ENCODE measurements around the gene GABRG3. TPM values are rescaled to one million over a fixed set of nuclear protein-coding genes. Genes with fewer than 3 reads are reported as not detected.

GABRG3 gene
- total RNA-seq, 1 donor from 2014 or later = under 0.01 TPM

DNA sequence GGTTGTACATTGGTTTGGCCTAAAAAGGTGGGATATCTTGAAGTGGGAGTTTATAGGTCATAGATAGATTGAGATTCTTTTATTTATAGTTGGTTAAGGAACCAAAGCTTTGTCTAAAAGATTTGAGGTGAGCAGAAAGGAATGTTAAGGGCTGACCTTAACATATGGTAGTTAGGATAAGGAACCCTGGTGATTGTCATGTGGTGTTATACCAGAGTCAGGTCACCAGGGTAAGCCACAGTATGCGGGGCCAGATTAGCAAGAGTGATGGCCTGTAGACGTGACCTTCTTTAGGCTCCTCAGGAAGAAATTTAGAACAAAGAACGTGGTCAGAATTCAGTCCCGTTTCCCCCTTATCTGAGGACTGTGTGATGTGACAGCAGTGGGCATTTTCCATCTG lies 249.2 kb downstream of the GABRG3 start:
- H3K36me3 ChIP-seq (ENCODE audit: control insufficient read depth in 3 of 3, insufficient read depth in 3 of 3, low read length in 3 of 3) = no peaks in the 10 kb centered on the region
- no peak overlapping the region for H3K27ac ChIP-seq (ENCODE audit: low read depth, low read length)
- no peaks in the 10 kb centered on the region for H3K27me3 ChIP-seq (ENCODE audit: control insufficient read depth in 3 of 3, insufficient read depth in 3 of 3, low read length in 3 of 3)
- H3K4me3 ChIP-seq (ENCODE audit: low read length in 3 of 3) = no peak overlapping the region
- no peak overlapping the region for H3K9ac ChIP-seq (ENCODE audit: low read depth in 1 of 3, low read length in 3 of 3)
- H3K9me3 ChIP-seq (ENCODE audit: control insufficient read depth in 3 of 3, low read length in 3 of 3) = no peaks in the 10 kb centered on the region
- H3K4me1 ChIP-seq (ENCODE audit: control insufficient read depth in 3 of 3, insufficient read depth in 3 of 3, low read length in 3 of 3) = no peaks in the 10 kb centered on the region

DNA sequence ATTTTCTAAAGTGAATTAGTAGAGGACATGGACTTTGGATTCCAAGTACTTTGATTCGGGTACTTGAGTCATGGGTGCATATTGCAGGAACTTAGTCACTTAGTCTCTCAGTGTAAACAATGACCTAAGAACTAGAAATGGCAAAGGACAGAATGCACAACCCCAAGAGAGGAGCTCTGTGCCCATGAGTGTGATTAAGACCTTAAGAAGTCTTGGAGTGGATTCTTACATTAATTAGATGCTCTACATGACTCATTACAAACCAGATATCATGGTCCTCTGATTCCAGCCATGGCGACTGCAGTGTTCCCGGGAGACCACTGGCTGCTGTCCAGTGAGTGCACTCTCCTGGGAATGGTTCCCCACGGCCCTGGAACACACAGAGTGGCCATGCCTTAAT lies 251.5 kb downstream of the GABRG3 start:
- Histone ChIP-seq H3K36me3 (ENCODE audit: control insufficient read depth in 3 of 3, insufficient read depth in 3 of 3, low read length in 3 of 3) (no peaks in the 10 kb centered on the region), H3K4me1 (ENCODE audit: control insufficient read depth in 3 of 3, insufficient read depth in 3 of 3, low read length in 3 of 3) (no peaks in the 10 kb centered on the region)

DNA sequence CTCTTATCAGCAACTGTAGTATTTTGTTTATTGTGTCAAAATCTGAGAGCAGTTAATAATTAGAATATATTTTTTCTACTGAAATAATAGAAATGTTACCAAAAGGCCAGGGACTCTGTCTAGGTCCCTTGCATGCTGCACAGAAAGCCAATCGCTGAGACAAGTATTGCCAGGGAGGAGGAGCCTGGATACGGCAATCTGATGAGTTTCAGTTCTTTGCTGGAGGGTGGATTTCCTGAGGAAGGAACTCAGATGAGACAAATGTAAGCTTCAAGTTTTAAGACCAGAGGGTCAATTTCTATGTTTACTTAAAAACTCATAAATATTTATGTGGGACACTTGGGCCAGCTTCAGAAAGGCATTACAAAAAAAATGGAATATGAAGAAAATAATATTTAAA lies 252.2 kb downstream of the GABRG3 start:
- Histone ChIP-seq H3K4me1 (ENCODE audit: control insufficient read depth in 3 of 3, insufficient read depth in 3 of 3, low read length in 3 of 3) (no peaks in the 10 kb centered on the region), H3K9me3 (ENCODE audit: control insufficient read depth in 3 of 3, low read length in 3 of 3) (peaks cover 0 to 2% (median 2%) of the 10 kb centered on the region in 3 donors), H3K27ac (ENCODE audit: low read depth, low read length) (no peak overlapping the region), H3K4me3 (ENCODE audit: low read length in 3 of 3) (no peak overlapping the region), H3K36me3 (ENCODE audit: control insufficient read depth in 3 of 3, insufficient read depth in 3 of 3, low read length in 3 of 3) (no peaks in the 10 kb centered on the region), H3K9ac (ENCODE audit: low read depth in 1 of 3, low read length in 3 of 3) (no peak overlapping the region), H3K27me3 (ENCODE audit: control insufficient read depth in 3 of 3, insufficient read depth in 3 of 3, low read length in 3 of 3) (no peaks in the 10 kb centered on the region)

More for the DNA sequence above, 251.5 kb downstream of the GABRG3 start:
- no peak overlapping the region for H3K27ac ChIP-seq (ENCODE audit: low read depth, low read length)
- H3K9me3 ChIP-seq (ENCODE audit: control insufficient read depth in 3 of 3, low read length in 3 of 3) = peaks cover 0 to 2% (median 0%) of the 10 kb centered on the region in 3 donors
- no peak overlapping the region for H3K4me3 ChIP-seq (ENCODE audit: low read length in 3 of 3)
- H3K9ac ChIP-seq (ENCODE audit: low read depth in 1 of 3, low read length in 3 of 3) = no peak overlapping the region
- no peaks in the 10 kb centered on the region for H3K27me3 ChIP-seq (ENCODE audit: control insufficient read depth in 3 of 3, insufficient read depth in 3 of 3, low read length in 3 of 3)

DNA sequence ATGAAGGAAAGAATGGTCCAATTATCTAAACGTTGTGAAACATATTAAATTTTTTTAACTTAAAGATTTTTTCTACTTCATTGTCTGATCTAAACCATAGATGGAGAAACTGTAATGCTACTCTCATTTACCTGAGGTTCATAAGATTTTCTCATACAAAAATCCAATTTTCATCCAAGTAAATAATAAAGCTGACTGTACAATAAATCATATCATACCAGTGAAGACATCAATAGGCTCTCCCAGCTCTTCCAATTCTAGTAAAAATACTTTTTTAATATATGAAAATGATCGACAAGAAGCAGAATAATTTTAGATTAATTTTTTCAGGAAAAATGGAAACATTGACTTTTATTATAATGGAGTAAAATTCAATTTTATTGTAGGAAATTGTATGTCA lies 260.8 kb downstream of the GABRG3 start:
- no peak overlapping the region for H3K27ac ChIP-seq (ENCODE audit: low read depth, low read length)
- H3K36me3 ChIP-seq (ENCODE audit: control insufficient read depth in 3 of 3, insufficient read depth in 3 of 3, low read length in 3 of 3) = no peaks in the 10 kb centered on the region
- peaks cover 0 to 2% (median 0%) of the 10 kb centered on the region in 3 donors for H3K9me3 ChIP-seq (ENCODE audit: control insufficient read depth in 3 of 3, low read length in 3 of 3)
- H3K4me1 ChIP-seq (ENCODE audit: control insufficient read depth in 3 of 3, insufficient read depth in 3 of 3, low read length in 3 of 3) = no peaks in the 10 kb centered on the region
- H3K9ac ChIP-seq (ENCODE audit: low read depth in 1 of 3, low read length in 3 of 3) = no peak overlapping the region
- H3K27me3 ChIP-seq (ENCODE audit: control insufficient read depth in 3 of 3, insufficient read depth in 3 of 3, low read length in 3 of 3) = no peaks in the 10 kb centered on the region
- H3K4me3 ChIP-seq (ENCODE audit: low read length in 3 of 3) = no peak overlapping the region

DNA sequence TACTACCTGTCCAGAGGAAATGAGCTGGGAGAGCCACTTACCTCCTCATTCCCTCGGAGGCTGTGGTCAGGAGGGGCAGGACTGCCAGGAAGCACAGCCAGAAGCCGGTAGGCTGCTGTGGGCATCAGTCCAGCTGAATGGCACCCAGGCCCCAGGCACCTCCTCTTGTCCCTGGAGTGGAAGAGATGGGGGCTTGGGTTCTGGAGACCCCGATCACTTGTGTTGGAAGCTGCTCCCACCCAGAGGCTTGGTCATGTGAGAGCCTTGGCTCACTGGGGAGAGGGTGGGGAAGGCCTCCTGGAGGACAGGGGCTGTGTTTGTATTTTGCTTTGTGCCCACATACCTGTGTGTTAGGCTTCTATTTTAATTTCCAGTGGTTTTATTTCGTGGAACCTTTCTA lies 261.9 kb downstream of the GABRG3 start:
- H3K27me3 ChIP-seq (ENCODE audit: control insufficient read depth in 3 of 3, insufficient read depth in 3 of 3, low read length in 3 of 3) = no peaks in the 10 kb centered on the region
- no peak overlapping the region for H3K4me3 ChIP-seq (ENCODE audit: low read length in 3 of 3)
- no peaks in the 10 kb centered on the region for H3K4me1 ChIP-seq (ENCODE audit: control insufficient read depth in 3 of 3, insufficient read depth in 3 of 3, low read length in 3 of 3)
- H3K9me3 ChIP-seq (ENCODE audit: control insufficient read depth in 3 of 3, low read length in 3 of 3) = no peaks in the 10 kb centered on the region
- H3K9ac ChIP-seq (ENCODE audit: low read depth in 1 of 3, low read length in 3 of 3) = no peak overlapping the region
- H3K27ac ChIP-seq (ENCODE audit: low read depth, low read length) = no peak overlapping the region
- no peaks in the 10 kb centered on the region for H3K36me3 ChIP-seq (ENCODE audit: control insufficient read depth in 3 of 3, insufficient read depth in 3 of 3, low read length in 3 of 3)

DNA sequence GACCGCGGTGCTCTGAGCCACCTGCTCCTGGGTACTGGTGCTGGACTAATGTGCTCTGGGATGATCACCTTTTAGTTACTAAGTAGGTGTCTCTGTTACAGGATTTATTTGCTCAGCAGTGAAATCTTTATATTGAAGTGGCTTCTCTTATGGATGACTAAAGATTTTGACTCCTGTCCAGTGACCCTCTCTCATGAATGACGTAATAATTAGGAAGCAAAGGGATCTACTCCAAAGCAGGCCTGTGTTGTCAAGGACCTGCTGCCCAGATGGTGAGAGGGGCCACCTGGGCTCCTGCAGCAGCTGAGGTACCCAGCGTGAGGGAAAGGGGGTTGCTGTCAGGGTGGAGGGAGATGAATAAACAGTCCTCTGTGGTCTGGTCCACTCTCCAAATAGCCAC lies 263.6 kb downstream of the GABRG3 start:
- Histone ChIP-seq H3K27ac (ENCODE audit: low read depth, low read length) (no peak overlapping the region), H3K9me3 (ENCODE audit: control insufficient read depth in 3 of 3, low read length in 3 of 3) (no peaks in the 10 kb centered on the region), H3K36me3 (ENCODE audit: control insufficient read depth in 3 of 3, insufficient read depth in 3 of 3, low read length in 3 of 3) (no peaks in the 10 kb centered on the region), H3K4me1 (ENCODE audit: control insufficient read depth in 3 of 3, insufficient read depth in 3 of 3, low read length in 3 of 3) (no peaks in the 10 kb centered on the region), H3K9ac (ENCODE audit: low read depth in 1 of 3, low read length in 3 of 3) (no peak overlapping the region), H3K4me3 (ENCODE audit: low read length in 3 of 3) (no peak overlapping the region), H3K27me3 (ENCODE audit: control insufficient read depth in 3 of 3, insufficient read depth in 3 of 3, low read length in 3 of 3) (no peaks in the 10 kb centered on the region)

DNA sequence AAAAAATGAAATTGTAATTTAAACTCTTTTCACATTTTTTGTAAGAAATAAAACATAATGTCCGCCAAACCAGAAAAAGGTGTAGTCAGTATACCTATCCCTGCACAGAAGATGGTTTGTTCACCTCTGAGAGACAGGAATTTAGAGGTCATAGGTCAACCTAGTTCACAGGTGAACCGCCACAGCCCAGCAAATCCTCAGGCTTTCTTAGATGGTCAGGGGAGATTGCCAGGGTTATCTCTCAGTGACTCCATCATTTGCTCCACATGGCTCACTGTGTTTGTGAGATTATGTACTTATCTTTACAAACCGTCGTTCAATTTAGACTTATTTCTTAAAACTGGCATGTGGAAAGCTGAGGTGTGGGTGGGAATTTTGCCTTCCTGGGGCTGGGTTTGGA lies 264.2 kb downstream of the GABRG3 start:
- no peaks in the 10 kb centered on the region for H3K27me3 ChIP-seq (ENCODE audit: control insufficient read depth in 3 of 3, insufficient read depth in 3 of 3, low read length in 3 of 3)
- no peaks in the 10 kb centered on the region for H3K4me1 ChIP-seq (ENCODE audit: control insufficient read depth in 3 of 3, insufficient read depth in 3 of 3, low read length in 3 of 3)
- H3K9ac ChIP-seq (ENCODE audit: low read depth in 1 of 3, low read length in 3 of 3) = no peak overlapping the region
- no peak overlapping the region for H3K4me3 ChIP-seq (ENCODE audit: low read length in 3 of 3)
- no peak overlapping the region for H3K27ac ChIP-seq (ENCODE audit: low read depth, low read length)
- H3K36me3 ChIP-seq (ENCODE audit: control insufficient read depth in 3 of 3, insufficient read depth in 3 of 3, low read length in 3 of 3) = no peaks in the 10 kb centered on the region
- H3K9me3 ChIP-seq (ENCODE audit: control insufficient read depth in 3 of 3, low read length in 3 of 3) = no peaks in the 10 kb centered on the region

DNA sequence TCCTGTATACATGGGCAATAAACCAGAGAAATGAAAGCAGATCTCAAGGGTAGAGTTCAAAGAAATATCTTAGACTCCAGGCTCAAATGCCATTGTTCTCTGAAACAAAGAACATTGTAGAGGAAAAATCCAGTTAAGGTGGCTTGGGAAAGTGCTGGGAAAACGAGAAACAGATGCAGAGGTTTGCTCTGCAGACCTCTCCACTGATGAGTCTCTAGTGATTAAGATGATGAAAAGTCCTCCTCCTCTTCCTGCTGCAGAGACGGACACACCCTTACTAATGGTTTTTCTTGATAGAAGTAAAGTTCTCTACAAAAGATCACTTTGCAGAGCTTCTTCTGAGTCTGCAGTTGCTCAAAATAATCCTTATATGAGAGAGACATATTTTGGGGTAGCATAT lies 264.7 kb downstream of the GABRG3 start:
- Histone ChIP-seq H3K9me3 (ENCODE audit: control insufficient read depth in 3 of 3, low read length in 3 of 3) (no peaks in the 10 kb centered on the region), H3K4me1 (ENCODE audit: control insufficient read depth in 3 of 3, insufficient read depth in 3 of 3, low read length in 3 of 3) (no peaks in the 10 kb centered on the region), H3K4me3 (ENCODE audit: low read length in 3 of 3) (no peak overlapping the region), H3K36me3 (ENCODE audit: control insufficient read depth in 3 of 3, insufficient read depth in 3 of 3, low read length in 3 of 3) (no peaks in the 10 kb centered on the region), H3K27me3 (ENCODE audit: control insufficient read depth in 3 of 3, insufficient read depth in 3 of 3, low read length in 3 of 3) (no peaks in the 10 kb centered on the region), H3K27ac (ENCODE audit: low read depth, low read length) (no peak overlapping the region), H3K9ac (ENCODE audit: low read depth in 1 of 3, low read length in 3 of 3) (no peak overlapping the region)

DNA sequence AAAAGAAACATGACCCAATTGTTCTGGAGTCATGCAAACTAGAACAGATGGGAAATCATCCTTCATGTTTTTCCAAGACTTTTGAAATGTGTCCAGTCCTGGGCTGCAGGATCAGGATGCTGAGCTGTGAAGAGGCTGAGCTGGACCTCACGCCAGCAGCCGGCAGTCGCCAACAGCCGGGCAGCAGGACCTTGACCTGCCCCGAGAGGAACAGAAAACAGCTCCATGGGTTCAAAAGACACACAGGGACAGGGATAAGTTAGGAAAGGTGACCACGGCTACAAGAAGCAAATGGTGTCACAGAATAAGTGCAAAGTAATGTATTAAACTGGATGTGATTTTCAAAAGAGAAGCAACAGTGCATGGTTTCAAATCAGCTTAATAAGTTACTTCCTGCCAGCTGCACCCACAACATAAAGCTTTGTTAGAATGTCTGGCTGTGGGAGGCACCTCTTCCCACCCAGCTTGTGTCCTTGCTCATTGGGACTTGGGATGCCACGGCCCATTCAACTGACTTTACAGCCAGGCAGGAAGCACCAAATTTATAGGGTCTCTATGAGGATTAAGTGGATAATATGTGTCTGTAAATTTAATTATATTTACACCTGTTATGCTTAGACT lies 266.4 kb downstream of the GABRG3 start:
- no peak overlapping the region for H3K4me3 ChIP-seq (ENCODE audit: low read length in 3 of 3)
- H3K27ac ChIP-seq (ENCODE audit: low read depth, low read length) = no peak overlapping the region
- H3K9ac ChIP-seq (ENCODE audit: low read depth in 1 of 3, low read length in 3 of 3) = no peak overlapping the region
- H3K27me3 ChIP-seq (ENCODE audit: control insufficient read depth in 3 of 3, insufficient read depth in 3 of 3, low read length in 3 of 3) = no peaks in the 10 kb centered on the region
- H3K9me3 ChIP-seq (ENCODE audit: control insufficient read depth in 3 of 3, low read length in 3 of 3) = no peaks in the 10 kb centered on the region
- H3K36me3 ChIP-seq (ENCODE audit: control insufficient read depth in 3 of 3, insufficient read depth in 3 of 3, low read length in 3 of 3) = no peaks in the 10 kb centered on the region
- no peaks in the 10 kb centered on the region for H3K4me1 ChIP-seq (ENCODE audit: control insufficient read depth in 3 of 3, insufficient read depth in 3 of 3, low read length in 3 of 3)

DNA sequence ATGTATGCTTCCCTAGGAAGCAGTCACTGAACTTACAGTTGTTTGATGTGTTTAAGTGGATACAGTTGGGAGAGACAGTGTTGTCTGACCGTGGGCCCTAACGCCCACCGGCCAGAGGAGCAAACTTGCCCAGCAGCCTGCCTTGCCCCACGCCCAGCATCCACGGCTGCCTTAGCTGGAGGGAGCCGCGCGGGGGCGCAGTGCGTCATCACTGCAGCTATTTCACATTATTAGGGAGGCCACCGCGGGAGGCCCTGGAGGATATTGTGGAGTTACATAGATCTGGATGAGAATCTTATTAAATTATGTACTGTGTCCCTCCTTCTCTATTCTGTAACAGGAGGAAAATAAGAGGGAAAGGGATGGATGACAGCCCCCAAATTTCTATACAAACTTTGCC lies 267.2 kb downstream of the GABRG3 start:
- no peaks in the 10 kb centered on the region for H3K27me3 ChIP-seq (ENCODE audit: control insufficient read depth in 3 of 3, insufficient read depth in 3 of 3, low read length in 3 of 3)
- H3K36me3 ChIP-seq (ENCODE audit: control insufficient read depth in 3 of 3, insufficient read depth in 3 of 3, low read length in 3 of 3) = no peaks in the 10 kb centered on the region
- no peak overlapping the region for H3K27ac ChIP-seq (ENCODE audit: low read depth, low read length)
- H3K9ac ChIP-seq (ENCODE audit: low read depth in 1 of 3, low read length in 3 of 3) = no peak overlapping the region
- no peak overlapping the region for H3K4me3 ChIP-seq (ENCODE audit: low read length in 3 of 3)
- H3K9me3 ChIP-seq (ENCODE audit: control insufficient read depth in 3 of 3, low read length in 3 of 3) = no peaks in the 10 kb centered on the region
- no peaks in the 10 kb centered on the region for H3K4me1 ChIP-seq (ENCODE audit: control insufficient read depth in 3 of 3, insufficient read depth in 3 of 3, low read length in 3 of 3)

Data from skeletal muscle tissue (tissue), 4 donors.